ENCODE results near the gene FAM174C.
"Not testable (repeated sequence)": the region's sequence is repeated elsewhere in the genome, so short reads cannot be mapped to it uniquely, and the experiment has no call there.

The FAM174C gene

GRCh38 chr19:1237027-1237659 lies 38.2 kb upstream of the FAM174C start:
- no peak for DNase-seq (ENCODE audit: low read depth in 4 of 4, low spot score in 1 of 4)

GRCh38 chr19:1237754-1238368 lies 37.5 kb upstream of the FAM174C start, which contains the start of gene CBARP:
Gene CBARP (minus strand): TSS chr19:1238005. CDS start chr19:1236100, 1,905 bp downstream.
- no peak for DNase-seq (ENCODE audit: low read depth in 4 of 4, low spot score in 1 of 4)

- no peak for DNase-seq (ENCODE audit: low read depth in 4 of 4, low spot score in 1 of 4)
Measured at GRCh38 chr19:1238369-1239303, 36.7 kb upstream of the FAM174C start.

- no peak for DNase-seq (ENCODE audit: low read depth in 4 of 4, low spot score in 1 of 4)
Measured at GRCh38 chr19:1239420-1239795, 35.9 kb upstream of the FAM174C start.

GRCh38 chr19:1239796-1240737 lies 35.3 kb upstream of the FAM174C start:
- peak; percentile 88 to 98 (median 88) for DNase-seq (ENCODE audit: low read depth in 4 of 4, low spot score in 1 of 4)

GRCh38 chr19:1240925-1241324 lies 34.4 kb upstream of the FAM174C start:
- DNase-seq (ENCODE audit: low read depth in 4 of 4, low spot score in 1 of 4): no peak

- DNase-seq (ENCODE audit: low read depth in 4 of 4, low spot score in 1 of 4): peak; percentile 79 to 92 (median 89)
Measured at GRCh38 chr19:1241417-1242095, 33.8 kb upstream of the FAM174C start, which contains the start of gene ATP5F1D. Gene ATP5F1D (plus strand): TSS chr19:1241751. CDS start chr19:1241851, 100 bp downstream.

GRCh38 chr19:1243768-1244692 lies 31.3 kb upstream of the FAM174C start:
- DNase-seq (ENCODE audit: low read depth in 4 of 4, low spot score in 1 of 4): peak in 3 of 4 experiments; percentile 70 to 83 (median 75)

GRCh38 chr19:1244693-1245451 lies 30.5 kb upstream of the FAM174C start:
- DNase-seq (ENCODE audit: low read depth in 4 of 4, low spot score in 1 of 4): no peak

- no peak for DNase-seq (ENCODE audit: low read depth in 4 of 4, low spot score in 1 of 4)
Measured at GRCh38 chr19:1245494-1246264, 29.7 kb upstream of the FAM174C start.

GRCh38 chr19:1246265-1247087 lies 28.9 kb upstream of the FAM174C start:
- not testable (repeated sequence) for DNase-seq (ENCODE audit: low read depth in 4 of 4, low spot score in 1 of 4)

- no peak for DNase-seq (ENCODE audit: low read depth in 4 of 4, low spot score in 1 of 4)
Measured at GRCh38 chr19:1247748-1248138, 27.6 kb upstream of the FAM174C start.

GRCh38 chr19:1248139-1248785 lies 27.1 kb upstream of the FAM174C start, which contains the start of gene MIDN:
Gene MIDN (plus strand): TSS chr19:1248583. CDS start chr19:1250297, 1,714 bp downstream.
- DNase-seq (ENCODE audit: low read depth in 4 of 4, low spot score in 1 of 4): peak in 1 of 4 experiments; percentile 68

GRCh38 chr19:1248786-1249297 lies 26.5 kb upstream of the FAM174C start:
- peak in 3 of 4 experiments; percentile 66 to 73 (median 67) for DNase-seq (ENCODE audit: low read depth in 4 of 4, low spot score in 1 of 4)

- DNase-seq (ENCODE audit: low read depth in 4 of 4, low spot score in 1 of 4): peak; percentile 85 to 91 (median 89)
Measured at GRCh38 chr19:1249298-1249989, 25.9 kb upstream of the FAM174C start.
